T-helper 2 cell treated with Interferon-gamma antibody and Interleukin-4, amounts not matched to agents 100 ng/mL and 5 ng/mL, for 36 hours (primary cell): Measurements from ENCODE around the gene GOLGA8M. TPM values are rescaled to one million over a fixed set of nuclear protein-coding genes. Genes with fewer than 3 reads are reported as not detected.
"Not testable (repeated sequence)": the region's sequence is repeated elsewhere in the genome, so short reads cannot be mapped to it uniquely, and the experiment has no call there.

Experiments used
- intact Hi-C: fragments of 100-400 bp; cut with micrococcal nuclease; formaldehyde crosslinking; loops from one replicate; pipeline ENCODE4 v1.15.1; 2023
- total RNA-seq: library from RNA; stranded (reverse); gene quantifications from 2 replicates; pipeline ENCODE4 v1.2.3, GENCODE V29; 2022

GOLGA8M gene
- total RNA-seq = 3.9 and 4.4 TPM in 2 replicates

GRCh38 chr15:28712270-28712669 is at the start of gene GOLGA8M:
Gene GOLGA8M (minus strand): TSS chr15:28712421. CDS start chr15:28712323, 98 bp downstream.
- intact Hi-C loops = not testable (repeated sequence)

DNA sequence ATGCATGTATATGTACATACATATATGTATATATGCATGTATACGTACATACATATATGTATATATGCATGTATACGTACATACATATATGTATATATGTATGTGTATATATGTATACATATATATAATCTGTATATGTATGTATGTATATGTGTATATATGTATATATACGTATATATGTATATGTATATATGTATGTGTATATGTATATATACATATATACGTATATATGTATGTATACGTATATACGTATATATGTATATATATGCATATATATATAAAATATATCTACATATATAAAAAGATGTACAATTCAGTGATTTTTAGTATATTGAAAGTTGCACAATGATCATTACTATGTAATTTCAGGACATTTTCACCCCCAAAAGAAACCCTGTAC is 30.7 kb upstream of the GOLGA8M start:
- intact Hi-C loops = not testable (repeated sequence)

DNA sequence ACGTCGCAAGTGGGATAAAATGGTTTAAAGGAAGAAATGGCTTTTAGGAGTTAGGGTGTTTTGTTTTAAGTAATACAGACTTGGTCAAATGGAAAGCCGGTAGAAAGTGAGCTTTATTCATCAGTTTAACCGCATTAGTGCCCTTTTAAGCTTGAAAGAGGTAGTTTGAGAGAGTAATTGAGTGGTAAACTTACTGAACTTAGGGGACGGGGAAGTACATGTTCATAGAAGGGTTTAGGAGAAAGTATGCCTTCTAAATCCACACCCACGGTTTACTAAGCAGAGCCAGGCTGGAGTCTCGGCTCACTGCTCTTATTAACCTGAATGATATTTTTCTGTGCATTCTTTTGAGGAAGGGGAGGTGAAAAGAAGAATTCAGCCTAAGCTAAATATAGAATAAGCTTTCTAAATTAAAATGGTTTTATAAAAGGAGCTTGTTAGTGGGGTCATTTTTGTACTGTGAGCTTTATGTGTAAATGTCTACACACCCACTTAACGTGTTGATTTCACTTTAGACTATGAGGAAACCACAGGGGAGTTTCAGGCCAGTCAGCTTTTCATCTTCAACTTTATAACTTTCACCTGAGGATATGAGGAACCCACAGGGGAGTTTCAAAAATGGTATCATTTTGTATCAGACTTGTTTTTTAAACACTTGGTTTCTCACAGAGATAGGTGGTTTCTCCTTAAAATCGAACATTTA is 26.5 kb upstream of the GOLGA8M start:
- intact Hi-C loops = not testable (repeated sequence)

GRCh38 chr15:28738200-28738561 is 26.0 kb upstream of the GOLGA8M start:
- intact Hi-C loops = not testable (repeated sequence)

- intact Hi-C loops = not testable (repeated sequence)
Measured at GRCh38 chr15:28737521-28738199, 25.4 kb upstream of the GOLGA8M start.

- intact Hi-C loops = not testable (repeated sequence)
Measured at GRCh38 chr15:28728061-28728460, 15.8 kb upstream of the GOLGA8M start.

- intact Hi-C loops = not testable (repeated sequence)
Measured at GRCh38 chr15:28727026-28727425, 14.8 kb upstream of the GOLGA8M start.

GRCh38 chr15:28726102-28726501 is 13.9 kb upstream of the GOLGA8M start:
- intact Hi-C loops = no loop called here

DNA sequence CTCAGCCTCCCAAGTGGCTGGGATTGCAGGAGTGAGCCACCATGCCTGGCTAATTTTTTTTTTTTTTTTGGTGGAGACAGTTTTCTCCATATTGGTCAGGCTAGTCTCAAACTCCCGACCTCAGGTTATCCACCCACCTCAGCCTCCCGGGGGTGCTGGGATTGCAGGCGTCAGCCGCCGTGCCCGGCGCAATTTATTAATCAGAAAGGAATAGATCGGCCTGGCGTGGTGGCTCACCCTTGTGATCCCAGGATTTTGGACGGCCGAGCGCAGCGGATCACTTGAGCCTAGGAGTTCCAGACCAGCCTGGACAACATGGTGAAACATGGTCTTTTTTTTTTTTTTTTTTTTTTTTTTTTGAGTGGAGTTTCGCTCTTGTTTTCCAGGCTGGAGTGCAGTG is 13.3 kb upstream of the GOLGA8M start:
- intact Hi-C loops = no loop called here

DNA sequence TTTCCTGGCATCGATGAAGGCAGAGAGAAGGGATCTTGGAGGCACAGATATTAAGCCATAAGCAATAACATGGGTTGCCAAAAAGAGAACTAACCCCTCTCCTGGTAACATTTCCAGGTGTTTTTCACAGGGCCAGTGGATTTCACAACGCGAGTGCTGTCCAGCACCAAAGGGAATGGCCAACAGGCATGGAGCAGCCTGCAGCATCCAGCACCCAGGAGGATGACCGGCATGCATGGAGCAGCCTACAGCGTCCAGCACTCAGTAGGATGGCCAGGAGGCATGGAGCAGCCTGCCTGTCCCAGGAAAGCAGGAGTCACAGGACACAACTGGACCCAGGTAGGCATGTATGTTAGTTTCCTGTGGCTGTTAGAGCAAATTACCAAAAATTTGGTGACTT is 11.8 kb upstream of the GOLGA8M start:
- intact Hi-C loops = not testable (repeated sequence)

DNA sequence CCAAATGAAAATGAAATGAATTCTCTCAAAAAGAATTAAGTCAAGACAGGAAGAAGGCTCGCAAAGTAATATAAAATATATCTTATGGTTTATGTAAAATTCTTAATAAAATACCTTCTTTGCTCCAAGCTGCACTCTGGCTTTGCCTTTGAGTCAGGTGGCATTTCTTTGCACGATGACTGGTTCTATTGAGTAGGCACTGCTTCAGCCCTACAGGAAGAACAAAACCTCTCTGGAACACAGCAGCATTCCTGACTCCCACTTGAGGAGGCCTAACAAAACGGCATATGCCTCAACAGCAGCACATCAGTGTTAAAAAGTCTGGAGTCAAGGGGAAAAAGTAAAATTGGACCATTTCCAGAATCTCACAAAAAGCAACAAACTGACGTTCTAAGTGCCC is 7.4 kb upstream of the GOLGA8M start:
- intact Hi-C loops = not testable (repeated sequence)

DNA sequence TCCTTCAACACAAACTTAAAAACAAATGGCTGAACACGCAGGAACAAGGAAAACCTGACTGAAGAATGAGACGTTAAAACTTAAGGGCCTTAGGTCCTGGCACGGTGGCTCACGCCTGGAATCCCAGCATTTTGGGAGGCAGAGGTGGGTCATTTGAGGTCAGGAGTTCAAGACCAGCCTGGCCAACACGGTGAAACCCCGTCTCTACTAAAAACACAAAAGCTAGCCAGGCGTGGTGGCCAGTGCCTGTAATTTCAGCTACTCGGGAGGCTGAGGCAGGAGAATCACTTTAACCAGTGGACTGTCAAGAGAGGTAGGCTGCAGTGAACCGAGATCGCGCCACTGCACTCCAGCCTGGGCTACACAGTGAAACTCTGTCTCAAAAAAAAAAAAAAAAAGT is 6.4 kb upstream of the GOLGA8M start:
- intact Hi-C loops = not testable (repeated sequence)

GRCh38 chr15:28714176-28714575 is 2.0 kb upstream of the GOLGA8M start:
- intact Hi-C loops = not testable (repeated sequence)

- intact Hi-C loops = not testable (repeated sequence)
Measured at GRCh38 chr15:28703927-28704326, 8.3 kb downstream of the GOLGA8M start.

DNA sequence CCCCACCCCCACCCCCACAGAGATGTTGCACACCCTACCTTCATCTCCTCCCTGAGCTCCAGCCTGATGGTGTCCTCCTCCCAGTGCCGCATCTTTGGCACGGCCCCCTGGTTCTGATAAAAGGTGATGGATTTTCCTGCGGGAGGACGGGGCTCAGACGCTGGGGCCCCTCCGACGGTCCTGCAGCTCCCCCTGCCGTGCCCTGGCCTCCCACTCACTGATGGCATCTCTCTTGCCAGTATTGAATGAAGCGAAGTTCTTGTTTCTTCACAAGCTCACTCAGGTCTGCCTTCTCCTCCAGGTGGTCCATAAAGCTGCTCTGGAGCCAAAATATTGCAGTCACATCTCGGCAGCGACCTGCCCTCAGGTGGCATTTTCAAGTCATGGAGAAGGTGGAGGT is 9.8 kb downstream of the GOLGA8M start:
- intact Hi-C loops = not testable (repeated sequence)

DNA sequence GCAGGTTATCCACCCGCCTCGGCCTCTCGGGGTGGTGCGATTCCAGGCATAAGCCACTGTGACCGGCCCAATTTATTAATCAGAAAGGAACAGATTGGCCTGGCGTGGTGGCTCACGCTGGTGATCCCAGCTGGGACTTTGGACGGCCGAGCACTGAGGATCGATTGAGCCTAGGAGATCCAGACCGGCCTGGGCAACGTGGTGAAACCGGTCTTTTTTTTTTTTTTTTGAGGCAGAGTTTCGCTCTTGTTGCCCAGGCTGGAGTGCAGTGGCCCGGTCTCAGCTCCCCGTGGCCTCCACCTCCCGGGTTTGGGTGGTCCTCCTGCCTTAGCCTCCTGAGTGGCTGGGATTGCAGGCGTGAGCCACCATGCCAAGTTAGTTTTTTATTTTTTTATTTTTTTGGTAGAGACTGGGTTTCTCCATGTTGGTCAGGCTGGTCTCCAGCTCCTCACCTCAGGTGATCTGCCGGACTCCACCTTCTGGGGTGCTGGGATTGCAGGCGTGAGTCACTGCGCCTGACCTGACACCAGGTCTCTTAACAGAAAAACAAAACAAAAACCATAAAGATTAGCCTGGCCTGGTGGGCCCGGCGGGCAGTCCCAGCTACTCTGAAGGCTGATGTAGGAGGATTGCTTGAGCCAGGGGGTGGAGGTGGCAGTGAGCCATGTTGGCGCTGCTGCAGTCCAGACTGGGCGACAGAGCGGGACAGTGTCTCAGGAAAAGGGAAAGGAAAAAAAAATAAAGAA is 18.0 kb downstream of the GOLGA8M start:
- intact Hi-C loops = not testable (repeated sequence)

GRCh38 chr15:28693021-28693420 is 19.2 kb downstream of the GOLGA8M start:
- intact Hi-C loops = not testable (repeated sequence)

GRCh38 chr15:28673533-28673932 is 38.7 kb downstream of the GOLGA8M start:
- intact Hi-C loops = not testable (repeated sequence)

GRCh38 chr15:28672122-28672521 is 40.1 kb downstream of the GOLGA8M start:
- intact Hi-C loops = not testable (repeated sequence)

DNA sequence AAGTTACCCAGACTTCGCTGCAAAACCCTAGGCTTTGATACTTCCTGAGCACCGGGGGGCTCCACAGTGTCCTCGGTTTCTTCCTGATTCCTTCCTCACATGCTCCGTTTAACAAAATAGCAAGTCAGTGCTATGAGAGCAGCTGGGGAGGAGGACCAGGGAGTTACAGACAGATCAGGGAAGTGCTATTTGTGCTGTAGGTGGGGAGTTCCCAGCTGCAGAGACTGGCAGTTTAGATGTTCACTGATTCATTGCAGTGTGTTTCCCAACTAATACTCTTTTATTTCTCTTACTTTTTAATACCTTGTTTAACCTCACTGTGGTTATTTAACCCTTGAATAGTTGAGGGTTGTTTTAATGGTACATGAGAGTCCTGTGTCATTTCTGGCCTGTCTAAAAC is 45.8 kb downstream of the GOLGA8M start:
- intact Hi-C loops = not testable (repeated sequence)

- intact Hi-C loops = not testable (repeated sequence)
Measured at GRCh38 chr15:28664575-28664974, 47.6 kb downstream of the GOLGA8M start.

DNA sequence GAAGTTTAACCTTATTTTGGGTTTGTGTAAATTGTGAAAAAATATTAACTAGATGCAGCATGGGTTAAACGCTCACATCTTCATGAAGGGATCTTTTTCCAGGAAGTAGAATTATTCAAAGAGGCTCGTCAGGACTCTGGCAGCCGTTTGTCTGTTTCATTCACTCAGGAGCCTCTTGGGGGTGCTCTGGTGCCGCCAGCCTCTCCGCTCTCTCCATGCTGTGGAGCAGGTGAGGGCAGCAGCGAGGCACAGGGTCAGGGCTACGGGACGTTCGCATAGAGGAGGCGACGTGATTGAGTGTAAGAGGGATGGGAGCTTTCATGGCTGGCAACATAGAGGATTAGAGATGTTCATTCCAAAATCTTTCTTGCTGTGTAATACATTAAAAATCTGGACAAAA is 48.5 kb downstream of the GOLGA8M start:
- intact Hi-C loops = not testable (repeated sequence)
